Small intestine (tissue), 4 donors: ENCODE data around the gene SLC30A5. TPM values are rescaled to one million over a fixed set of nuclear protein-coding genes. Genes with fewer than 3 reads are reported as not detected.

Experiments
- polyA plus RNA-seq, 4 donors: library from polyadenylated mRNA; stranded (reverse) in 3 of 4; unstranded in 1 of 4; fragments of 200-250 nt in 3 of 4; fragments of 120-200 nt in 1 of 4; gene quantifications; one replicate each; pipeline versions ENCODE4 v1.2.1 to v1.2.3, GENCODE V29; 2013
- donor health status: healthy with polysubstance abuse.
- donor health status: Bipolar disorder and iron deficiency.
- donor health status: healthy.

The SLC30A5 gene
- polyA plus RNA-seq, 4 donors = 22.7 to 49.5 (median 30.8) TPM

Other genes starting within 250 kb of the SLC30A5 start
- 10 to 100 TPM in 2 of 4 donors, 1 to 10 TPM in 2; 5.1 to 82.4 (median 26.2) TPM for gene CCNB1, start 73.1 kb downstream of the SLC30A5 start, polyA plus RNA-seq
- 10 to 100 TPM in 2 of 4 donors, 1 to 10 TPM in 2; 2.5 to 13.0 (median 8.0) TPM for gene CENPH, start 95.6 kb downstream of the SLC30A5 start, polyA plus RNA-seq
- 10 to 100 TPM; 19.7 to 38.8 (median 22.1) TPM for gene CDK7, start 140.9 kb downstream of the SLC30A5 start, polyA plus RNA-seq
- gene CCDC125, start 238.8 kb downstream of the SLC30A5 start, polyA plus RNA-seq = 10 to 100 TPM in 1 of 4 donors, 1 to 10 TPM in 3; 5.1 to 15.1 (median 8.0) TPM